PC-3 (cell line): Measurements from ENCODE around the gene SLC19A2.

Source experiments
- CTCF ChIP-seq: fragments of 300-600 bp; sonication (generic); conservative IDR thresholded peaks from 2 replicates; pipeline ENCODE4 v1.5.1; 2017; ENCODE audit warnings: antibody characterized with exemption, low read depth, mild to moderate bottlenecking, low read length
- EZH2 ChIP-seq: fragments of 300-600 bp; sonication (generic); IDR thresholded peaks from one replicate; pipeline ENCODE4 v1.6.1; 2017; ENCODE audit warnings: antibody characterized with exemption, mild to moderate bottlenecking, low read length; ENCODE audit not compliant: unreplicated experiment

- TF ChIP-seq CTCF (no peak), EZH2 (no peak)
Measured at GRCh38 chr1:169421309-169421708, 64.4 kb downstream of the SLC19A2 start.
